ENCODE data around the gene ARG2. TPM values are rescaled to one million over a fixed set of nuclear protein-coding genes. Genes with fewer than 3 reads are reported as not detected.

ARG2 gene
- total RNA-seq, 1 donor from 2014 or later: 0.40 TPM

- intact Hi-C loops (cut with micrococcal nuclease): loop anchor here (1.0 to 5.0 kb wide), 7 partner anchors 35 to 240 kb away; partner anchors contain the start of genes ARG2, PIGH and RDH12
These were observed 47.2 kb downstream of the ARG2 start for GRCh38 chr14:67666750-67667449.

GRCh38 chr14:67668559-67668958, 48.8 kb downstream of the ARG2 start:
- H3K27me3 Mint-ChIP-seq: no peaks in the 10 kb centered on the region
- H3K4me3 Mint-ChIP-seq: no peak overlapping the region
- peak overlapping the region; percentile 67 for H3K27ac Mint-ChIP-seq
- CTCF ChIA-PET: interaction anchor here (0.8 to 3.9 kb wide), 5 partner anchors 20 to 242 kb away, joined by 3 to 81 read pairs (median 8); partner anchors contain the start of gene PIGH
- intact Hi-C loops (cut with micrococcal nuclease): loop anchor here (5.0 kb wide), 1 partner anchor 34 kb away; the partner anchor contains the start of gene RDH12
- H3K9me3 Mint-ChIP-seq: no peaks in the 10 kb centered on the region
- POLR2A ChIA-PET: interaction anchor here (0.7 to 1.2 kb wide), 2 partner anchors 49 to 68 kb away, joined by 3 read pairs; partner anchors contain the start of gene PIGH
- H3K36me3 Mint-ChIP-seq (ENCODE audit: low read depth): peaks cover 1% of the 10 kb centered on the region
- DNase-seq: no peak
- no peak for TF ChIP-seq CTCF (IDR thresholded peaks at IDR 0.05)
- H3K4me1 Mint-ChIP-seq: peaks cover 71% of the 10 kb centered on the region
- peak; percentile 57 for ATAC-seq (ENCODE audit: low read depth)

More at GRCh38 chr14:67666750-67667449, 47.2 kb downstream of the ARG2 start:
- peak; percentile 87 for ATAC-seq (ENCODE audit: low read depth)
- Mint-ChIP-seq H3K4me3 (peak overlapping the region; percentile 44), H3K36me3 (ENCODE audit: low read depth) (peaks cover 5% of the 10 kb centered on the region), H3K4me1 (peaks cover 58% of the 10 kb centered on the region), H3K27me3 (no peaks in the 10 kb centered on the region), H3K9me3 (no peaks in the 10 kb centered on the region), H3K27ac (peak overlapping the region; percentile 68)
- ChIA-PET POLR2A (interaction anchor here (1.1 to 1.5 kb wide), 2 partner anchors 67 to 83 kb away, joined by 3 to 8 read pairs; partner anchors contain the start of gene PIGH), CTCF (interaction anchor here (0.7 to 3.9 kb wide), 14 partner anchors 13 to 240 kb away, joined by 3 to 81 read pairs (median 5); partner anchors contain the start of genes ARG2, PIGH and RDH11)
- no peak for DNase-seq
- TF ChIP-seq CTCF (IDR thresholded peaks at IDR 0.05): no peak

- H3K27me3 Mint-ChIP-seq: no peaks in the 10 kb centered on the region
- CTCF ChIA-PET: interaction anchor here (0.9 to 1.1 kb wide), 2 partner anchors 17 to 89 kb away, joined by 3 to 4 read pairs; no protein-coding TSS in a partner anchor
- H3K36me3 Mint-ChIP-seq (ENCODE audit: low read depth): peaks cover 13% of the 10 kb centered on the region
- H3K27ac Mint-ChIP-seq: peak overlapping the region; percentile 76
- POLR2A ChIA-PET: interaction anchor here (0.6 to 2.6 kb wide), 5 partner anchors 21 to 143 kb away, joined by 3 to 21 read pairs (median 7); partner anchors contain the start of genes ARG2, PIGH, RDH11 and ZFYVE26
- H3K4me3 Mint-ChIP-seq: peak overlapping the region; percentile 89
- TF ChIP-seq CTCF (IDR thresholded peaks at IDR 0.05): no peak
- DNase-seq (no peak), ATAC-seq (ENCODE audit: low read depth) (no peak)
- intact Hi-C loops (cut with micrococcal nuclease): no loop called here
- H3K9me3 Mint-ChIP-seq: no peaks in the 10 kb centered on the region
- peaks cover 48% of the 10 kb centered on the region for H3K4me1 Mint-ChIP-seq
These were observed 53.7 kb downstream of the ARG2 start for GRCh38 chr14:67673451-67673850.

GRCh38 chr14:67674139-67674479, 54.4 kb downstream of the ARG2 start:
- DNase-seq (peak; percentile 47), ATAC-seq (ENCODE audit: low read depth) (peak; percentile 54)
- POLR2A ChIA-PET: interaction anchor here (1.0 to 2.6 kb wide), 4 partner anchors 21 to 142 kb away, joined by 4 to 21 read pairs (median 8); partner anchors contain the start of genes ARG2, PIGH, RDH11 and ZFYVE26
- intact Hi-C loops (cut with micrococcal nuclease): loop anchor here (1.0 to 2.0 kb wide), 6 partner anchors 21 to 314 kb away; partner anchors contain the start of genes ARG2, EIF2S1, PIGH and RDH11
- H3K4me3 Mint-ChIP-seq: peak overlapping the region; percentile 89
- no peaks in the 10 kb centered on the region for H3K9me3 Mint-ChIP-seq
- no peak for TF ChIP-seq CTCF (IDR thresholded peaks at IDR 0.05)
- CTCF ChIA-PET: interaction anchor here (0.9 to 1.1 kb wide), 2 partner anchors 18 to 90 kb away, joined by 3 to 4 read pairs; no protein-coding TSS in a partner anchor
- peaks cover 19% of the 10 kb centered on the region for H3K36me3 Mint-ChIP-seq (ENCODE audit: low read depth)
- peak overlapping the region; percentile 89 for H3K27ac Mint-ChIP-seq
- H3K4me1 Mint-ChIP-seq: peaks cover 42% of the 10 kb centered on the region
- no peaks in the 10 kb centered on the region for H3K27me3 Mint-ChIP-seq
